Esophagus mucosa (tissue), 1 donor: ENCODE data around the gene NELL1. TPM values are rescaled to one million over a fixed set of nuclear protein-coding genes. Genes with fewer than 3 reads are reported as not detected.

ENCODE experiments used
- ATAC-seq: fragments of 200-7000 bp; cut with Tn5 transposase; one replicate; pipeline ENCODE4 v1.9.1; 2020
- total RNA-seq: library from RNA; stranded (reverse); gene quantifications from one replicate; pipeline ENCODE4 v1.2.4, GENCODE V29; 2023
- donor health status: DM: yes; HTN: yes; CAD: no.

The NELL1 gene
- total RNA-seq, 1 donor from 2014 or later = not detected

DNA sequence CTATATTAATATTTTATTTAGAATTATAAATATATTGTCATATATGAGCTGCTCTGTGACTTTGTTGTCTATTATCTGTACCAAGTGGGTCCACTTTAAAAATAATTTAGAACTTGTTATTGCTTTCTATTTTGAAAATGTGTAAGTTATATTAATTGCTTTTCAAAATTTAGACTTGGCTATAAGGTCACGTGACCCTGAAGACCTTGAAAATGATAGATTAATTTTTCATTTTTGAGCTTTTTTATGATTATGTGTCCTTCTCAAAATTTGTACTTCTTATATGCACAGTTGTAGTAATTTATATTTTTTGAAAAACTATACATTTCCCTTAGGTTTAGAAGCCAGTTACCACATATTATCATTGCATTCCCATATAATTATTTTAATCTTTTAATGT is 826.5 kb downstream of the NELL1 start:
- no peak for ATAC-seq

DNA sequence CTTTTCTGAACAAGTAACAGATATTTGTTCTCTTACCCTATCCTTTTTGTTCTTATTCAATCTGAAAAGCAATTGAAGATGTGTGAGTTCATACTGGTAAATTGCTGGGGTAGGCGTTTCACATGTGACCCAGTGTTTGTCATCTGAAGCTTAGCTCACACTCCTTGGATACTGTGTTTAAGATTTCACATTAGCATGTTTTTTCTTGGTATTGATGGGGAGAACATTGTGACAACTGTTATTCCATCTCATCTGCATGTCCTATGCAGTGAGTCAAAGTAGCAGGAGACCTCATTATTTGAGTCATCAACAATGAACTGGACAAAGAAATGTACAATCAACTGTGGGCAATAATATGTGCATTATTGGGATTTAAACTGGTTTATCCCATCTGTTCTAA is 831.9 kb downstream of the NELL1 start:
- ATAC-seq = no peak

- no peak for ATAC-seq
These were observed 835.7 kb downstream of the NELL1 start for GRCh38 chr11:21505070-21505469.

GRCh38 chr11:21511835-21512440 is 842.6 kb downstream of the NELL1 start:
- ATAC-seq = peak; percentile 98

DNA sequence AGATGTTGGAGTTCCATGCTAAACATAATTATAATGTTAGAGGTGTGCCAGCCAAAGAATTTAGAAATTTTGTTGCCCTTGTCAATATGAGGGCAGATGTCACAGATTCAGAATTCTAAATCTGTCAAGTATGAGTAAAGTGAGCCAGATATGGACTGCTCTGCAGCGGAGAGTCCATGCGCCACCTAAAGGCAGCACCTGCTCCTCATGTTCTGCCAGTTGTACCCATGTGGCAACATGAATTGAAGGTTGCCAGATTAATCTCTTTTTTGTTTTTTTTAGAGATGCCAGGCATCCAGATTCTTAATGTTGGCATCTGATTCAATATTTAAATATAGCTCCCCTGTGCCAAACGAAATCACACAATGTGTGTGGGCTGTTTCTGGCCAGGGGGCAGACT is 844.9 kb downstream of the NELL1 start:
- ATAC-seq = peak; percentile 66

DNA sequence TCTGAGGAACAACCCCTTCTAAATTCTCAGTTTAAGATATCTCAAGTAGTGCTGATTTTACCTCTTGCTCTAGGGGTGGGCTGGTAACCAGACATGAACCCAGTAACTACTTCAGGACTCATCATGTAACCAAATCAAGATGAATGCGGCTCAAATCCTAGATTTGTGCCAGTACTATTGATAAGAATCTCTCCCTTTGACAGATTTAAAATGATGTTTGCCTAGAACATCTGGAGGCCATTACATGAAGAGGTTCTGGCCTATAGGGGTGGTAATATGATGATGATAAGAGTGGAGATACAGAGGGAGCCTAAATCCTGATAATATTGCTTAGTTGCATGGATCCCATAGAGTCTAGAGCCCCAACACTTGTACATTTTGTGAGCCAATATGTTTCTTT is 850.9 kb downstream of the NELL1 start:
- ATAC-seq = no peak

GRCh38 chr11:21529187-21529586 is 859.8 kb downstream of the NELL1 start:
- ATAC-seq = no peak

DNA sequence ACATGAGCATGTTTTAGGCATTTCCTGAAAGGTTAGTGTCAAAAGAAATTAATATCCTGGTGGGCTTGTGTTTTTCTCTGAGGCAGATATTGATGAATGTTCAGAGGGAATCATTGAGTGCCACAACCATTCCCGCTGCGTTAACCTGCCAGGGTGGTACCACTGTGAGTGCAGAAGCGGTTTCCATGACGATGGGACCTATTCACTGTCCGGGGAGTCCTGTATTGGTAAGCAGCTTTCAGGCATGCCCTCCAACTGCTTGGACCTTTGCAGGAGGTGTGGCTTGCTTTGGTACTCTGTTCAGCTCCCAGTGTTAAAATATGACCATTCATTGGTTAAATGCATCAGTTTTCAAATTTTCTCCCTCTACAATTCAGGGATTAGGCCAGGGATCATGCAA is 864.9 kb downstream of the NELL1 start:
- ATAC-seq = no peak

- ATAC-seq = no peak
These were observed 868.6 kb downstream of the NELL1 start for GRCh38 chr11:21537980-21538379.

GRCh38 chr11:21541187-21541751 is 871.9 kb downstream of the NELL1 start:
- no peak for ATAC-seq

DNA sequence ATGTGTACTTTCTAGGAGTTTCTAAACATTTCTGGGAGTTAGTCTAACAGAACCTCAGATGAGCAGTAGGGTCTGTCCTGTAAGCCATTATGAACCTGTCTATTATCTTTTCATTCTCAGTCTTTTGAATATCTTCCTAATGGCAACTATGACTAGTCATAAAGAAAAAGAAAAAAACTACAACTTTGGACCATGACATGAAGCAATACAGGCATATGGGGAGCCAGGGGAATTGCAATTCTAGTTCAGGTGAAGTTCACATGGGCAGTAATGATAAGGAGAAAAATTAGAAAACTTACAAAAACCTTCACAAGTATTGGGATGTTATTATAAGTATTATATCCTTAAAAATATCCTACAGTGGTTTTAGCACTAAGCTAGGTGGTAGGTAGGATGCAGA is 874.5 kb downstream of the NELL1 start:
- ATAC-seq = no peak

- no peak for ATAC-seq
These were observed 876.3 kb downstream of the NELL1 start for GRCh38 chr11:21545699-21546098.

GRCh38 chr11:21546703-21547102 is 877.3 kb downstream of the NELL1 start:
- ATAC-seq = no peak

DNA sequence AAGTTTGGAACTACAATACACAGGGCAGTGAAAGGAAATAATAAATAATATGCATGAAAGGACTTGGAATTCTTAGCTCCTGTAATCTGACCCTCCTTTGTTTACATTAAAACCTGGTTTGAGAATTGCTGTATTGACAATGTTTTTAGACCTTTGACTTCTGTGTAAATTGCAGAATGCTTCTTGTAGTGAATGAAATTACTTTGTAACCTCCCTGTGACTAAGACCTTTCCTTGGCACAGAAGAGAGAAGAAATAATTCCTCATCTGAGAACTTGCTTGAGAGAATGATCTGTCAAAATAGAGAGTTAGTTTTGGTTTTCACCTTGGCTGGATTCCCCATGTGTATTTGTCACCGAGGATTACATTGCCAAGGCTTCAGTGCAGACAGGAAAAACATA is 883.5 kb downstream of the NELL1 start:
- peak; percentile 93 for ATAC-seq

GRCh38 chr11:21553795-21554194 is 884.4 kb downstream of the NELL1 start:
- no peak for ATAC-seq

DNA sequence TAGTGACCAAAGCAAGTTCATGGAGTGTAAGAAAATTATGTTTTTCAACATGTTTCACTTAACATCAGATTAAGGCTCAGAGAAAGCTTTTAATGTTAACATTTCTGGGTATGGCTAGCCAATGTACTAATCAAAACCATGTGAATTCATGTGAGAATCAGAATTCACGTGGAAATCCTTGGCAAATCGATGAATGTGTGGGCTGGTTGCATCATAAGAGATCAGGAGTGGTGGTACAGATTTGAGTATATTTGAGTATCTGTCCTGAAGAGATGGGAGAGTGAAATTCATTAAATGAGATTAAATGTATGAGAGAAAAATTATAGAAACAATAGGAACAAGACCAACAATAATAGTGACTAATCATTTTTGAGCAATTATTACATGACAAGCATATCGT is 884.9 kb downstream of the NELL1 start:
- no peak for ATAC-seq

DNA sequence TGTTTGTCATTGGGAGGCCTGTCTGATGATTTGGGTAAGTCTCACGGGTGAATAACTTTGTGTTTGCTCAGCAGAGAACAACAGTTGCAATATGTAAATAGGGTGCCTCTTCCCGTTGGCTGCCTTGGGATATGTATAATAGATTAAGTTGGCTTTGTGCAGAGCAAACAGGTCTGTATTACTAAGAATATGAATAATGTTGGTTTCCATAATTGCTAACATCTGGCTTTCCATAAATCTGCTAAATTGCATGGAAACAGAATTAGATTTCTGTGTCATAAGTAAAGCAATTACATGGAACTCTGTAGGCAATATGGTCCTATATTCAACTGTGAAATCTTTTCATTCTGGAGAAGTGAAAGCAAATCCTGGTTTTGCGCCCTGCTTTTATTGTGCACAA is 887.5 kb downstream of the NELL1 start:
- ATAC-seq = peak; percentile 85

DNA sequence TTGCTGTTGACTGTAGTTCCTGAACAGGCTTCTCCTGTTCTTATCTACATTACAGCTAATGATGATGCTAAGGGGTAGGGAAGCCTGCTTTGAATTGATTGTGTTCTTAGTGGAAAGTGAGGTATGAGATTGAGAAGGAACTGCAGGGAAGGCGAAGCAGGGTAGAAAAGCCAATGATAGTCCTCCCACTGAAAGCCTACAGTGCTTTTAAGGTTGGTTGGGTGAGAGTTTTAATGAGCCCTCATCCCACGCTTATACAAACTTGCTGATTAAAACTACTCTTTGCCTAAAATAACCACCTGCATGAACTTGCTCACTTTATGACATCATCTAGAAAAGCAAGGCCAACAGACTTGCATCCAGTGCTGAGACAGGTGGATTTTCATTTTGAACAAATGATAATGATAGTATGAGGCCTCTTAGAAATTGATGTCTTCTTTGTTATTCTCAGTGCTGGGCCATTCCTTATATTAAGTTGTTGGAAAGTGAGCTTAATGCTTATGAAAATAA is 891.1 kb downstream of the NELL1 start:
- ATAC-seq = no peak

DNA sequence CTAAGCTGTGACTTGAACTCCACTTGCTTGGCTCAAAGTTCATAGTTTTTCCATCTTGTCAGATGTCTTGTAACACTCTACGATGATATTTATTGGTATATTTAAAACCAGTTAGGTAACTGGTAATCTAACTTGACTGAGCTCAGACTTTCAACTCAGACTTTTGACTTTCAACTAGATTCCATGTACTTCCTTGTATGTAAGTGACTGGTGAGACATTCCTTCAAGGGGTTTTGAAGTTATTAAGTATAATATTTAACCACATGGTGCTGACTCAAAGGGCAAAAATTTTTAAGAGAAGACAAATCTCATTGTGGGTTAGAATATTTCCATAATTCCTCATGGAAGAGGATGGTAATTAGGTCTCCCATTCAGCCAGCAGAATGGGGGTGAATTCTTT is 892.2 kb downstream of the NELL1 start:
- ATAC-seq = no peak

DNA sequence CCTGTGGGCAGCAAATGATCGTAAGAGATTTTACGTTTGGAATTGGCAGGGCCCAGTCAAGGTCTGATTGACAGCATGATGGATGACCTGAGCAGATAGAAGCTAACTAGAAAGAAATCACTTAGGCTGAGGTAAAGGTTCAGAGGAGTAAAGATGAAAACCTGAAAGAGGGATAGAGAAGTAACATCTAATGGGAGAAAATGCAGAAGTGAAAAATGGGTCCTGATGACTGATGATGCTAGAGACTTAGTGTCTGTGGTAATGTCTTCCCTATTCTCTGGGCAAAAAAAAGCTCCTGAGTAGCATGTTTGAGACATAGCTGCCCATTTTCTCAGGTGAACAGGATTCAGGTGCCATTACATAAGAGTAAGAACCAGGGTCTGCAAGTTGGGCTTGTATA is 894.7 kb downstream of the NELL1 start:
- ATAC-seq = no peak

GRCh38 chr11:21564833-21565682 is 895.7 kb downstream of the NELL1 start:
- ATAC-seq = no peak

DNA sequence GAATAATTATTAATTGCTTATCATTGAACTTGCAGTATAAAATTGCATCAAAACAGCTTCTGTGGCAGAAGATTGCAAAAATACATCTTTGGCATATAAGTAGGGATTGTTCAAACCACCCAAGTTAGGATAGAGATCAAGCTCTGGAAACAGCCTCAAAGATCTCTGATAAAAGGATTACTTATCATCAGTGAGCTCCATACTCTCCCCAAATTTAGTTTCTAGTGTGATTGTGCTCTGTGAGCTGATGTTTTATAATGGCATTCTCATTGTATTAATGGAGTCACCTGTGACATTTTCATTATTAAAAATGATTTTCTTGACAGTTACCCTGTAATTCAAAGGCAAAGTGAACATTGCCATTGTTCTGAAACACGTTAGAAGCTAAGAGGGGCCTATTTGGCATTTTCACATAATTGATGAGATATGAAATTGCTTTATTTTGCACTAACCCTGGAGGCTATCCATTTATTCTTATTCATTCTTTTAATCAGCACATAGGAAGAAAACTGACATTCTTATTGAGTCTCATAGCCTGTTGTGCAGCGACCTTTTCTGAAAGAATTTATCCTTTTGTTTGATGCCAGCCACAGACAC is 897.2 kb downstream of the NELL1 start:
- no peak for ATAC-seq

- peak; percentile 96 for ATAC-seq
These were observed 898.4 kb downstream of the NELL1 start for GRCh38 chr11:21567645-21568290.
